OCI-LY3 (cell line): ENCODE measurements around the gene ZNF335.
A peak's percentile ranks its signal among the peaks of the same experiment; 100 is the strongest.

Source experiments
- H2AFZ ChIP-seq: fragments of 200-600, 300-600 bp; shearing (Covaris generic); 2 replicates; pipeline ENCODE4 v1.6.0; 2014; ENCODE audit warnings: antibody characterized with exemption, low read depth, low read length
- H3K27ac ChIP-seq: fragments of 200-600, 300-600 bp; sonication (generic); 2 replicates; pipeline ENCODE4 v1.5.1; 2014; ENCODE audit warnings: mild to moderate bottlenecking, low read length, moderate library complexity, mixed read lengths
- H3K27me3 ChIP-seq: fragments of 200-600, 300-600 bp; sonication (generic); 2 replicates; pipeline ENCODE4 v1.6.1; 2014; ENCODE audit warnings: low read depth, low read length, mixed read lengths
- H3K36me3 ChIP-seq: fragments of 200-600, 300-600 bp; sonication (generic); replicated peaks from 2 replicates; pipeline ENCODE3; 2014; ENCODE audit warnings: low read depth, low read length, mixed read lengths
- H3K4me1 ChIP-seq: fragments of 300-600, 200-600 bp; sonication (generic); 2 replicates; pipeline ENCODE4 v1.6.1; 2014; ENCODE audit warnings: low read length, mixed read lengths
- H3K4me2 ChIP-seq: fragments of 200-600, 300-600 bp; sonication (generic); 2 replicates; pipeline ENCODE4 v1.6.1; 2014; ENCODE audit warnings: low read length, mixed read lengths
- H3K4me3 ChIP-seq: fragments of 300-600, 200-600 bp; sonication (generic); 2 replicates; pipeline ENCODE4 v1.5.1; 2014; ENCODE audit warnings: antibody characterized with exemption, mild to moderate bottlenecking, low read length, moderate library complexity
- H3K79me2 ChIP-seq: fragments of 300-600, 200-600 bp; shearing (Covaris generic); 2 replicates; pipeline ENCODE4 v1.6.1; 2014; ENCODE audit warnings: mild to moderate bottlenecking, low read length, mixed read lengths
- H3K9ac ChIP-seq: fragments of 300-600, 200-600 bp; shearing (Covaris generic); 2 replicates; pipeline ENCODE4 v1.6.0; 2014; ENCODE audit warnings: mild to moderate bottlenecking, low read length, moderate library complexity
- H3K9me3 ChIP-seq: fragments of 200-600, 300-600 bp; shearing (Covaris generic); 2 replicates; pipeline ENCODE4 v1.6.1; 2014; ENCODE audit warnings: low read length, mixed read lengths; ENCODE audit not compliant: insufficient read depth
- H4K20me1 ChIP-seq: fragments of 200-600, 300-600 bp; sonication (generic); 2 replicates; pipeline ENCODE4 v1.6.1; 2016; ENCODE audit warnings: low read length, mixed read lengths; ENCODE audit not compliant: insufficient read depth
- CTCF ChIP-seq: fragments of 200-600, 300-600 bp; sonication (generic); IDR thresholded peaks from 2 replicates; pipeline ENCODE4 v1.5.1; 2014; ENCODE audit warnings: antibody characterized with exemption, low read length, low read depth
- EZH2phosphoT487 ChIP-seq: fragments of 200-600 bp; shearing (Covaris generic); IDR thresholded peaks from 2 replicates; pipeline ENCODE4 v1.6.1; 2018; ENCODE audit warnings: antibody characterized with exemption, mixed run types, low read depth

Gene ZNF335

DNA sequence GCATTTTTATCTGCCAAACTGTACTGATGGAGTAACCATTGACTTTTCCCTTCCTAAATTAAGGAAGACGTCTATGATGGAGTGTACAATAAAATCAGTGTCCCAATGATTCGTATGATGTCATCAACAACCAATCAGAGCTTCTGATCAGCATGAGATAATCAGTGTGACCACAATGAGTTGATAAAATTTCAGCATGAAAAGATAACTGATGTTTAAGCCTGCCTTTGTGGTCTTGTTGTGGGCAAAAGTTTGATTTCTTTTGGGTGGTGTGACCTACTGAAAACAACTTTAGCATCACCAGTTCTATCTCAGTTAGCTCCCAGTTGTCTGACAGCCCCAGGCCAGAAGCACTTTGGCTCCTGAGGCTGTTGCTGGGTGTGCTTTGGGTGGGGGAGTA, 34.2 kb downstream of the ZNF335 start:
- TF ChIP-seq EZH2phosphoT487: no peak
- no peak for TF ChIP-seq CTCF
- H3K79me2 ChIP-seq: peaks cover 42% of the 10 kb centered on the region
- no peak overlapping the region for H3K27ac ChIP-seq
- no peak overlapping the region for H3K4me3 ChIP-seq
- H3K9ac ChIP-seq: no peak overlapping the region
- H3K36me3 ChIP-seq: peaks cover 43% of the 10 kb centered on the region
- H3K9me3 ChIP-seq: no peaks in the 10 kb centered on the region
- H3K4me2 ChIP-seq: no peak overlapping the region
- no peak overlapping the region for H2AFZ ChIP-seq
- peaks cover 13% of the 10 kb centered on the region for H4K20me1 ChIP-seq
- H3K27me3 ChIP-seq: no peaks in the 10 kb centered on the region
- H3K4me1 ChIP-seq: peaks cover 11% of the 10 kb centered on the region

DNA sequence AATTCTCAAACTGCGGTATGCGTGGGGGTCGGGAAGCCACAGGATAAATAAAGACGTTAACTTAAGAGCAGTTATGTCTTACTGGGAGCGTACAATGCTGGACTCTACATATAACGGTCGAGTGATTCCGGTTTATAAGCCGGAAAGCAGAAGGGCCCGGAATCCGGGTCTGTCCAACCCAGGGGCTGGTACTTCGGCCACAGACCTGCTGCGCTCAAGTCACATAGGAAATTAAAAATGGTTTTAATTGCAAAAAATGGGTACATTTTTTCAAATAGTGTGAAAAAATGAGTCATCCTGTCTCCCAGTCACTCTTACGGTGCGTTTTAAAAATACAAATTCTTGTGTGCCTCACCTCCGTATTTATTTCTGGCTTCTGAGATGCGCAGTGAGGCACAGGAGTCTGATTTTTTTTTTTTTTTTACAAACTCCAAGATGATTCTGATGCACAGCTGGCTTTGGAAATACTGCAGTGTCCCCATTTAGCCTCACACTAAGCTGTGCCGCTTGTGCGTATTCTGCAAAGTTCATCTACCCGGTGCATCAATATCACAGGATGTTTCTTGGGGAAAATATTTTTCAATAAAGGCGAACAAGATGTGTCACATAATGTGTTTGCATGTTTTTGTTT, 36.5 kb downstream of the ZNF335 start:
- Histone ChIP-seq H3K4me2 (peak overlapping the region; percentile 73), H4K20me1 (peaks cover 13% of the 10 kb centered on the region), H3K4me3 (peak overlapping the region; percentile 80), H3K27ac (peak overlapping the region; percentile 0; the same call in 1 of the 2 replicates), H3K9me3 (no peaks in the 10 kb centered on the region), H3K9ac (peak overlapping the region; percentile 63), H2AFZ (peak overlapping the region; percentile 11; the same call in 1 of the 2 replicates), H3K79me2 (peaks cover 42% of the 10 kb centered on the region), H3K4me1 (peaks cover 11% of the 10 kb centered on the region), H3K27me3 (no peaks in the 10 kb centered on the region), H3K36me3 (peaks cover 35% of the 10 kb centered on the region)
- TF ChIP-seq EZH2phosphoT487: no peak
- no peak for TF ChIP-seq CTCF

GRCh38 chr20:45934586-45935415, 37.2 kb downstream of the ZNF335 start, which contains the start of gene PCIF1:
Gene PCIF1 (plus strand): TSS chr20:45934683. CDS start chr20:45939000, 4,317 bp downstream.
- Histone ChIP-seq H3K9me3 (no peaks in the 10 kb centered on the region), H3K36me3 (peaks cover 28% of the 10 kb centered on the region), H3K4me3 (peak within 1 kb of the TSS; percentile 80), H2AFZ (peak within 1 kb of the TSS; percentile 79), H3K27ac (peak within 1 kb of the TSS; percentile 84), H3K79me2 (peaks cover 42% of the 10 kb centered on the region), H3K4me2 (peak within 1 kb of the TSS; percentile 79), H3K9ac (peak within 1 kb of the TSS; percentile 95), H3K4me1 (peaks cover 11% of the 10 kb centered on the region), H3K27me3 (no peaks in the 10 kb centered on the region), H4K20me1 (peaks cover 13% of the 10 kb centered on the region)
- TF ChIP-seq CTCF (no peak), EZH2phosphoT487 (no peak)

- peaks cover 11% of the 10 kb centered on the region for H3K4me1 ChIP-seq
- peak overlapping the region; percentile 79 for H3K4me2 ChIP-seq
- peaks cover 42% of the 10 kb centered on the region for H3K79me2 ChIP-seq
- peaks cover 13% of the 10 kb centered on the region for H4K20me1 ChIP-seq
- TF ChIP-seq CTCF (no peak), EZH2phosphoT487 (no peak)
- peak overlapping the region; percentile 84 for H3K27ac ChIP-seq
- no peaks in the 10 kb centered on the region for H3K9me3 ChIP-seq
- H3K36me3 ChIP-seq: peaks cover 21% of the 10 kb centered on the region
- H3K27me3 ChIP-seq: no peaks in the 10 kb centered on the region
- H3K9ac ChIP-seq: peak overlapping the region; percentile 95
- H3K4me3 ChIP-seq: peak overlapping the region; percentile 80
- H2AFZ ChIP-seq: peak overlapping the region; percentile 79
These were observed 37.9 kb downstream of the ZNF335 start for GRCh38 chr20:45934046-45934585.
